DMS114 treated with DMSO at 0.1 percent for 48 hours (cell line): Measurements from ENCODE around the gene MCRIP1.

ENCODE experiments used
- DNase-seq: peaks from one replicate; lab custom pipeline; 2025; ENCODE audit not compliant: unreplicated experiment; lab: John Stamatoyannopoulos, UW

MCRIP1 gene

GRCh38 chr17:81821603-81822311 lies 11.3 kb downstream of the MCRIP1 start:
- DNase-seq: no peak

GRCh38 chr17:81821147-81821546 lies 11.9 kb downstream of the MCRIP1 start:
- no peak for DNase-seq

GRCh38 chr17:81819708-81820107 lies 13.4 kb downstream of the MCRIP1 start:
- DNase-seq: no peak

DNA sequence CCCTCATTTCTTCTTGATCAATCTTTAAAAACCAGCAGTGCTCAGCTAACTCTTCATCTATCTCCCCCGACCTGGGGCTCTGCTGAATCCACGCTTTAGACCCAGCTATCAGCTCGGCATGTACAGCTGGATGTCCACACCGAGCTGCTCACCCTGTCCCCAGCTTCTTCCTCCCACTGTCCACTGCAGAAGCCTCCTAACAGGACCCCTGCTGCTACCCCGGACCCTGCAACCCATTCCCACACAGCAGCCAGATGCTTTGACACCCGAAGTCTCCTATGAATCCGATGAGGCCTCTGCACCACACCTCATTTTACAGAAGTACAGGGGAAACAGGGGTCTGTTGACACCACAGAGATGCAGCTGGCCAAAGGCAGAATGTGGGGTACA lies 15.3 kb downstream of the MCRIP1 start:
- no peak for DNase-seq

- DNase-seq: no peak
Observed at GRCh38 chr17:81815646-81815986, 17.5 kb downstream of the MCRIP1 start.

DNA sequence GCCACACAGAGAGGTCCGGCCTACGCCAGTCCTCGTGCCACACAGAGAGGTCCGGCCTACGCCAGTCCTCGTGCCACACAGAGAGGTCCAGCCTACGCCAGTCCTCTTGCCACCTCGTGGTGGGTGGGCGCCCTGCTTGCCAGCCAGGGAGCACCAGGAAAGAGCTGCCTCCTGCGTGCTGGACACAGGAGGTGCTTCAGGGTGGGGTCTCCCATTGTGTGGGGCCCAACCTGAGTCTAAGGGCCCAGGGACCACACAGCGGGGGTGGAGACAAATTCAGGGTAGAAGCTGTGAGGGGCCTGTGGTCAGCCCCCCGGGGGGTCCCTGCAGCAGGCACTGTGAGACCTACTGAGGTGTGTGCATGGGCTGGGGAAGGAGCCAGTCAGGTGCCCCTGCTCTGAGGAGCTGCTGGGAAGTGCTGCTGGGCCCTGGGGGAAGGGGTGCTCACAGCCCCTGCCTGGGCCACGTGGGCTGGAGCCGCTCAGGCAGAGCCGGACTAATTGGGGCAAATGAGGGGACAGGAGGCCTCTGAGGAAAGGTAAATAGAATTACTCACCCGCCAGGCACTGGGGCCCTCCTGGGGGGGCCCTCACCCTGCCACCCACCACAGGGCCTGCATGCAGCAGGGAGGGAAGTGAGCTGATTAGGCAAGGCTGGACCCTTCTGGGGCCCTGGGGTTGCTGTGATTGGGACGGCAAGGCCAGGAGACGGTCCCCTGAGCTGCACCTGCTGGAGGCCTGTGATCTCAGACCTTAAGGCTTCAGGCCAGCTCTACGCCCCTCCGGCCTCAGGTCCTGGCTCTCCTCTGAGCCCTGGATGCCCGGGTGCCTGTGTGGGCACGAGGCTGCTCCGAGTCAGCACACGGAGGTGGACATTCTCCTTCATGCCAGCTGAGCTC lies 18.1 kb downstream of the MCRIP1 start:
- DNase-seq: no peak

DNA sequence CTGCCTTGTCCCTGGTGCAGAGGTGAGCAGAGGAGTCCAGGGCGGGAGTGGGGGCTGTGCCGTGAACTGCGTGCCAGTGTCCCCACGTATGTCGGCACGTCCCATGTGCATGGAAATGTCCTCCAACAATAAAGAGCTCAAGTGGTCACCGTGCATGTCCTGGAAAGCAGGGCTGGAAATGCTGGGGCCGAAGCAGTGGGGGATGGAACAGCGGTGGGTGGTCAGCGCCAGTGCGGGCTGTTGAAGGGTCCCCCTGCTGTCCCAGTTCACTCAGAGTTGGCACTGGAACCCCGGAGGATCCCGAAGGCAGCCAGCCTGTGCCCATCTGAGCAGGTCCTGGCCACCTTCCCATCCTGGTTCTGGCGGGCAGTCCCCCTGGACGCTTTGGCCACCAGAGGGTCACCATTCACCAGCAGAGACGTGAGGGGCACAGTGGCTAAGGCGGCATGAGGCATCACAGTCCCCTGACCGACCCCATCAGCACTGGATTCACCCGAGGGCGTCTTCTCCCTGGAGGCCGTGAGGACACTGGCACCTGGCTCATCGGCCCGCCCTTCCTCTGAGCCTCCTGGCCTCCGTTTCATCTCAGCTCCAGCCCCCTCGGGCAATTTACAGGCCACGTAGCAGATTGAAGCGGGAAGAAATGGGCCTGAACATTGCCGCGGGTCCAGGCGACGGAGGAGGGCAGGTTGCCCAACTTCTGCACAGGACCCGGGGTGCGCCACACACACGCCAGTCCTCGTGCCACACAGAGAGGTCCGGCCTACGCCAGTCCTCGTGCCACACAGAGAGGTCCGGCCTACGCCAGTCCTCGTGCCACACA lies 19.0 kb downstream of the MCRIP1 start:
- no peak for DNase-seq

DNA sequence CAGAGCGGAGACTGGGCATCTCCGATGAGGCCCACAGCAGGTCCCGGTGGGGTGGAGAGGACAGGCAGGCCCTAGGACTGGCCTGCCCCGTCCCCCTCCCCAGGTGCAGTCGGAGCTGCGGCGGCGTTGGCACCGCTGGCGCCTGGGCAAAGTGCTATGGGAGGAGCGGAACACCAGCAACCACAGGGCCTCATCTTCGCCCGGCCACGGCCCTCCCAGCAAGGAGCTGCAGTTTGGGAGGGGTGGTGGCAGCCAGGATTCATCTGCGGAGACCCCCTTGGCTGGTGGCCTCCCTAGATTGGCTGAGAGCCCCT lies 19.8 kb downstream of the MCRIP1 start:
- DNase-seq: no peak

DNA sequence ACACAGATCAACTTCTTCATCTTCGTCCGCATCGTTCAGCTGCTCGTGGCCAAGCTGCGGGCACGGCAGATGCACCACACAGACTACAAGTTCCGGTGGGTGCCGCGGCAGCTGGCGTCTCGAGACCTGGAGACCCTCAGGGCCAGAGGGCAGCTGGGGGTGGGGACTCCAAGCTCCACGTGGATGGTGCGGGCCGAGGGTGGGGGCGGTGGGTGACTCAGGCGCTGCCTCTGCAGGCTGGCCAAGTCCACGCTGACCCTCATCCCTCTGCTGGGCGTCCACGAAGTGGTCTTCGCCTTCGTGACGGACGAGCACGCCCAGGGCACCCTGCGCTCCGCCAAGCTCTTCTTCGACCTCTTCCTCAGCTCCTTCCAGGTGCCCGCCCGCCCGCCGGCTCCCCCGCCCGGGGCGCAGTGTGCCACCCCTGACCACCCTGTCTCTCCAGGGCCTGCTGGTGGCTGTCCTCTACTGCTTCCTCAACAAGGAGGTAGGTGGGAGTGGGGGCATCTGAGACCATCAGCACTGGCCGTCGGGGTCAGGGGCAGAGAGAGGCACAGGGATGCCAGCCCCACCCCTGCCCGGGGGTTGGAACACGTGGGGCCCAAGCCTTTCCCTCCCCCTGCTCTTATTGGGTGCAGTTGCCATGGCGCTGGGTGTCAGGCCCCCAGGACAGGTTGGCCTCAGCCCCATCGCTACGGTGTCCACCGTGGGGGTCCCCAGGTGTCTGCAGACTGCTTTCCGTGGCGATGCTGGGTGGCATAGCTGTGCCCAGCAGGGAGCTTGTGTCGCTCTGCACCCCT lies 20.3 kb downstream of the MCRIP1 start:
- DNase-seq: no peak

DNA sequence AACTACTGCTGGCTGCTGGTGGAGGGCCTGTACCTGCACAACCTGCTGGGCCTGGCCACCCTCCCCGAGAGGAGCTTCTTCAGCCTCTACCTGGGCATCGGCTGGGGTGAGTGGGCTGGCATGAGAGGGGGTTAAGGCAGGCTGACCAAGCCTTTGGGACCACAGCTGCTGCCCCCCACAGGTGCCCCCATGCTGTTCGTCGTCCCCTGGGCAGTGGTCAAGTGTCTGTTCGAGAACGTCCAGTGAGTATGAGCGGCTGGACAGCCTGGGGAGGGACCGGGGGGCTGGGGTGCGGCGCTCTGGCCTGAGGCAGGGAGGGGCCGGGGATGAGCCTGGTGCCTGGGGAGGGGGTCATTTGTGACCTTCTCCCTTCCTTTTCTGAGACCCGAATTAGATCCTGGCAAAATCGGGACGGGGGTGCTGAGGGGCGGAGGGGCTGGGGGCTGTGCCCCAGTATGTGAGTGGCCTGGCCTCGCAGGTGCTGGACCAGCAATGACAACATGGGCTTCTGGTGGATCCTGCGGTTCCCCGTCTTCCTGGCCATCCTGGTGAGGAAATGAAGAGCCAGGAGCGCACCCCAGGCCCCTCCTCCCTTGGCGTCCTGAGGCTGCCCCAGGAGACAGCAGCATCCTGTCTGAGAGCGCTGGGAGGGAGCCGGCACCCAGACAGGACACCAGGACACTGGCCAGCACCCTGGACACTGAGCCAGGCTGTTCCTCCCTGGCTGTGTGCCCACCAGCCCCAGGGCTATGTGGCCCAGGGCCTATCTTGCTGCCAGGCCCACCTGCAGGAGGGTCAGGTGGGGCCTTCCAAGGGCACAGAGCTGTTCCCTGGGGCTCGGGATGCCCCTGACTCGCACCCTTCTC lies 21.2 kb downstream of the MCRIP1 start:
- no peak for DNase-seq

DNA sequence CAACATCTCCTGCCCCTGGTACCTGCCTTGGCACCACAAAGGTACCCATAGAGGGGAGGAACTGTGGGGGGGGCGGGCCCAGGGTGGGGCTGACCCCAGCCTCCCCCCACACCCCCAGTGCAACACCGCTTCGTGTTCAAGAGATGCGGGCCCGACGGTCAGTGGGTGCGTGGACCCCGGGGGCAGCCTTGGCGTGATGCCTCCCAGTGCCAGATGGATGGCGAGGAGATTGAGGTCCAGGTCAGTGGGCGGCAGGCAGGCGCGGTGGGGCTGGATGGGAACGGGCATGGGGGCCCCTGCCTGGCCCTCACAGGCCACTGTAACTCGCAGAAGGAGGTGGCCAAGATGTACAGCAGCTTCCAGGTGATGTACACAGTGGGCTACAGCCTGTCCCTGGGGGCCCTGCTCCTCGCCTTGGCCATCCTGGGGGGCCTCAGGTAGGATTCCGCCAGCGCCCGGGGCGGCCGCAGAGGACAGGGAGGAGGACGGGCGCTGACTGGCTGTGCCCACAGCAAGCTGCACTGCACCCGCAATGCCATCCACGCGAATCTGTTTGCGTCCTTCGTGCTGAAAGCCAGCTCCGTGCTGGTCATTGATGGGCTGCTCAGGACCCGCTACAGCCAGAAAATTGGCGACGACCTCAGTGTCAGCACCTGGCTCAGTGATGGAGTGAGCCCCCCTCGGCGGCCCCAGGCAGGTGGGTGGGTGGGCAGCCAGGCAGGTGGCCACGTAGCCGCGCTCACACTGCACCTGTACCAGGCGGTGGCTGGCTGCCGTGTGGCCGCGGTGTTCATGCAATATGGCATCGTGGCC lies 22.0 kb downstream of the MCRIP1 start:
- no peak for DNase-seq

- no peak for DNase-seq
Observed at GRCh38 chr17:81810476-81810875, 22.6 kb downstream of the MCRIP1 start.

- DNase-seq: no peak
Observed at GRCh38 chr17:81809556-81809998, 23.5 kb downstream of the MCRIP1 start.

DNA sequence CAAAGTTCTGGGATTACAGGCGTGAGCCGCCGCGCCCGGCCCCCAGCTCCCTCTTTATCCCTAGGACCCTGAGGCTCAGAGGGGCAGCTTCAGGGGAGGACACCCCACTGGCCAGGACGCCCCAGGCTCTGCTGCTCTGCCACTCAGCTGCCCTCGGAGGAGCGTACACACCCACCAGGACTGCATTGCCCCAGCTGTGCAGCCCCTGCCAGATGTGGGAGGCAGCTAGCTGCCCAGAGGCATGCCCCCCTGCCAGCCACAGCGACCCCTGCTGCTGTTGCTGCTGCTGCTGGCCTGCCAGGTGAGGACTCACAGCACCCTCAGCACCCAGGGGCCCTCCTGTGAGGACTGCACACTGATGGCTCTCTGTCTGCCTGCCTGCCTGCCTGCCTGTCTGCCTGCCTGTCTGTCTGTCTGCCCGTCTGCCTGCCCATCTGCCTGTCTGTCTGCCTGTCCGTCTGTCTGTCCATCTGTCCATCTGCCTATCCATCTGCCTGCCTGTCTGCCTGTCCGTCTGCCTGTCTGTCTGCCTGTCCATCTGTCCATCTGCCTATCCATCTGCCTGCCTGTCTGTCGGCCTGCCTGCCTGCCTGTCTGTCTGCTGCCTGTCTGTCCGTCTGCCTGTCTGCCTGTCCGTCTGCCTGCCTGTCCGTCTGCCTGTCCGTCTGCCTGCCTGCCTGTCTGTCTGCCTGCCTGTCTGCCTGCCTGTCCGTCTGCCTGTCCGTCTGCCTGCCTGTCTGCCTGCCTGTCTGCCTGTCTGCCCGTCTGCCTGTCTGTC lies 24.1 kb downstream of the MCRIP1 start:
- no peak for DNase-seq

DNA sequence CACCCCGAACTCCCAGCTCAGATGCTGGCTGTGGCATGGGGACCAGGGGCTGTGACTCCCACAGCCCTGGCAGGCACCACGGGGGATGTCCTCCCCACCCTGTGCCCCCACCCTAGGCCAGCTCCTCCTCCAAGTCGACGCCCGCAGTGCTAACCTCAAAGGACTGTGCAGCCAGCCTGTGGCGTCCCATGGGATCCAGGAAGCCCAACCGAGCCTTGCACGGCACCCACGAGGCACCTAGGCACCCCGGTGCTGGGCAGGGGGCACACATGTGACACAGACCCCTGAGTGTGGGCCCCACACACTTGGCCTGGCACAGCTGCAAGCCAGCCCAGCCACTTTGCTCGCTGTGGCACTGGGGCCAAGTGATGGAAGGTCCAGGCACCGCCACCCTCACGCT lies 25.3 kb downstream of the MCRIP1 start:
- no peak for DNase-seq

GRCh38 chr17:81807210-81807719 lies 25.8 kb downstream of the MCRIP1 start:
- no peak for DNase-seq

GRCh38 chr17:81806461-81807209 lies 26.5 kb downstream of the MCRIP1 start:
- DNase-seq: no peak
